SHP77 (cell line): ENCODE results near the gene IL31RA.
"Not testable (repeated sequence)": the region's sequence is repeated elsewhere in the genome, so short reads cannot be mapped to it uniquely, and the experiment has no call there.

Source experiments
- DNase-seq, 2 experiments: peaks; one replicate each; lab custom pipeline; 2025; lab: John Stamatoyannopoulos, UW

The IL31RA gene

DNA sequence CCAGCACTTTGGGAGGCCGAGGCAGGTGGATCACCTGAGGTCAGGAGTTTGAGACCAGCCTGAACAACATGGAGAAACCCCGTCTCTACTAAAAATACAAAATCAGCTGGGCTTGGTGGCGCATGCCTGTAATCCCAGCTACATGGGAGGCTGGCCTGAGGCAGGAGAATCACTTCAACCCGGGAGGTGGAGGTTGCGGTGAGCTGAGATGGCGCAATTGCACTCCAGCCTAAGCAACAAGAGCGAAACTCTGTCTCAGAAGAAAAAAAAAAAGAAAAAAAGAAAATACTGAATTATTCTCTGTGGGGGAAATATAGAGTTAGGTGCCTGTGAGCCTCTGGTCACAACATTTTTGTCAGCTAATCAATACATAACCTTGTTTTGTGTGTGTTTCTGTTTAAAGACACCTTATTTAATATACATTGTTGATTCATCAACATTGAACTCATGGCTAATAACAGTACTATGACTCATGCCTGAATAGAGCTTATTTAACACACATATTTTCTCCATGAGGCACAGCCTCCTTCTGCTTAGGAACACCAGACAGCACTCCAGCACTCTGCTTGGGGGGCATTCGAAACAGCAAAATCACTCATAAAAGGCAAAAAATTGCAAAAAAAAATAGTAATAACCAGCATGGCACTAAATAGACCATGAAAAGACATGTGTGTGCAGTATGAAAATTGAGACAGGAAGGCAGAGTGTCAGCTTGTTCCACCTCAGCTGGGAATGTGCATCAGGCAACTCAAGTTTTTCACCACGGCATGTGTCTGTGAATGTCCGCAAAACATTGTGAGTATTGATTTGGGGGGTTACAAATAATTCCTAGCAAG is at the start of gene IL31RA:
TSS of gene IL31RA (plus strand) at position 519 of the 836 bp plus-strand sequence. CDS start at position 733, 214 bp downstream.
- DNase-seq, result no peak

DNA sequence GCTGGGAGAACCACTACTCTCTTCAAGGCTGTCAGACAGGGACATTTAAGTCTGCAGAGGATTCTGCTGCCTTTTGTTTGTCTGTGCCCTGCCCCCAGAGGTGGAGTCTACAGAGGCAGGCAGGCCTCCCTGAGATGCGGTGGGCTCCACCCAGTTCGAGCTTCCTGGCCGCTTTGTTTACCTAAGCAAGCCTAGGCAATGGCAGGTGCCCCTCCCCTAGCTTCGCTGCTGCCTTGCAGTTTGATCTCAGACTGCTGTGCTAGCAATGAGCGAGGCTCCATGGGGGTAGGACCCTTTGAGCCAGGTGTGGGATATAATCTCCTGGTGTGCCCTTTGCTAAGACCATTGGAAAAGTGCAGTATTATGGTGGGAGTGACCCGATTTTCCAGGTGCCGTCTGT is 42.3 kb upstream of the IL31RA start:
- peak; percentile 12 to 13 for DNase-seq

DNA sequence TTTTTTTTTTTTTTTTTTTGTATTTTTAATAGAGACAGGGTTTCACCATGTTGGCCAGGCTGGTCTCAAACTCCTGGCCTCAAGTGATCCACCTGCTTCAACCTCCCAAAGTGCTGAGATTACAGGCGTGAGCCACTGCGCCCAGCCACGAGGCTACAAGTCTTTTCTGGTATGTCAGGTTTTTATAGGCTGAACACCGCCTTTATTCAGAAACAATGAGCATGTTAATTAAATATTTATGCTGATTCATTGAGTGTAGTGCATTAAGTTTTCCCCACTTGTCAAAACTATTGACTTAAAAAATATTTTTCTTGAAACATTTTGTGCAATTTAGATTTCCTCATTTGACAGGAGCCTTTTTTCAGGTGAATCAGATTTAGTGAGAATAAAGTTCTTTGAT is 35.2 kb upstream of the IL31RA start:
- DNase-seq, result not testable (repeated sequence)

DNA sequence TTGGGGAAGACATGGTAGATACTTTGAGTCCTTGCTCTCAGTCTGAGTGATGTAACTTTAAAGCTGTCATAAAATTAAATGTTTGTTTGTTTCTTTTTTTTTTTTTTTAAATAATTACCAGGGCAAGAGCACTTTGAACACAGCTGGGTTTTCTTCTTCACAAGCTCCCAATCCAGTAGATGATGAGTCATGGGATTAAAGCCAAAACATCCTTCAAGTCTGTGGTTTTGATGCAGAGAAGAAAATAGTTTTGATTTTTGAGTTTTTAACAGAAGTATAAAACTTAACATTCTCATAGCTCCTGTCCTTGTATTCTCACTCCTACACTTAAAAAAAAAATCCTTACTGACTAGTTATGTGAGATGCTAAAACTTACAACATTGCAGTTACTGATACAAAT is 34.8 kb upstream of the IL31RA start:
- no peak for DNase-seq

DNA sequence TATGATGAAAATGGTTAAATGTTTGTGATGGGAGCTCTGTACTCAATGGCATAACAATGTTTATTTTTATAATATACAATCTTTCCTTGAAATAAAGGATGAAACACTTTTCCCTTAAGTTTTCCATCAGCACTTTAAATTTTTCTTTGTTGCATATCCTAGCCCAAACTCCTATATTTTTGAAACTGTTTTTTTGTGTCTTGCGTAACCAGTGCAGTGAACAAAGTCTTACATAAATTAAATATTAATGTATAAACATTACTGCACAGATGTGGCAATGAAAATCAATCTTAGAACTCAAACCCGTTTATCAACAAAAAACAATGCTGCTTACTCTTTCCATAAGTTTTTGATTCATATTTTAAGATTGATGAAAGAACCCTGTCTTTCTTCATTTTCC is 34.1 kb upstream of the IL31RA start:
- no peak for DNase-seq

DNA sequence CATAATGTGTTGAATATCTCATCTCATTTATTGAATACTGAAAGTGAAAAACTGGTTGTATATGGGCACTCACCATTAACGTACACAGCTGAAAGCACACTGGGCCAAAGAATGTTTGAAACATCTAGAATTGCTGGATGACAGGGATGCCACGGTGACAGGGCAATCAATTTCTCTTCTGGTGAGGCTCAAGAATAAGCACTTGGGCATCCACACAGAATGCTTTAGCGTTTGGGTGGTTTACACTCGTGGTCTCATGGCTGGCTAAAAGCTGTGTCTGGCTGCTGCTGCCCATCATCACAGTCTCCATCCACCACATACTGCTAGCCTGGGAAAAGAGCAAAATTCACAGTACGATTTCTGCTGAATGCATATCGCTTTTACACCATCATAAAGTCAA is 30.7 kb upstream of the IL31RA start:
- DNase-seq, result no peak

DNA sequence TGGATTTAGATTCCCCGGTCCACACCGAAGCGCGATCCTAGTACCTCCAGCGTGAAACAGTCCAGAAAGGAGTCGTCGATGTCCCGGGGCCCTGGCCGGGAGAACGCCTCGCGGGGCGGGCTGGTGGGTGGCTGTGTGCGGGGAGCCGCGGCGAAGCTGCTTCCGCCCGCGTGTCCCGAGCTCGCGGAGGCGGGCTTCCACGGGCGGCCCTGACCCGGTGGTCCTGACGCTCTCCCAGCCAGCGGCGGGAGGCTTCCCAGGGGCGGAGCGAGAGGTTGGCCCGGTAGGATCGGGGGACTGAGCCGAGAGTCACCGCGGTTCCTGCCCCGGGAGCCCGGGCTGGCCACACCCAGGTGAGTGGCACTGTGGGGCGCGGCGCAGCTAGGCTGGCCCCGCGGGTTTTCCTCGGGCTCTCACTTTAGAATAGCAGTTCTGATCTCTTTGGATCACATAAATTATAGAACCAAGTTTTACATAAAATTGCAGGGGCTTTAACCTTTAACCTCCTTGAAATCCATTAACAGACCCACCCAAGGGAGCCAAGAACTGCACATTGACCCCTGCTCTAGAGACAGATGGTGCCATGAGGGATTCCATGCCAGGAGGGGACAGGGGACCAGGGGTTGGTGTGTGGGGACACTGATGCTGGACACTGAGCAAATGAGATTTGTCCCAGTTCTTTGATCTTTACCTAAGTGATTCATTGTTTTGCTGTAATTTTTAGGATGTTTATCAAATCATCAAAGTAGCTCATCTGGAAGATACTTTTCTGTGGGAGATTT is 29.2 kb upstream of the IL31RA start:
- DNase-seq, result no peak

DNA sequence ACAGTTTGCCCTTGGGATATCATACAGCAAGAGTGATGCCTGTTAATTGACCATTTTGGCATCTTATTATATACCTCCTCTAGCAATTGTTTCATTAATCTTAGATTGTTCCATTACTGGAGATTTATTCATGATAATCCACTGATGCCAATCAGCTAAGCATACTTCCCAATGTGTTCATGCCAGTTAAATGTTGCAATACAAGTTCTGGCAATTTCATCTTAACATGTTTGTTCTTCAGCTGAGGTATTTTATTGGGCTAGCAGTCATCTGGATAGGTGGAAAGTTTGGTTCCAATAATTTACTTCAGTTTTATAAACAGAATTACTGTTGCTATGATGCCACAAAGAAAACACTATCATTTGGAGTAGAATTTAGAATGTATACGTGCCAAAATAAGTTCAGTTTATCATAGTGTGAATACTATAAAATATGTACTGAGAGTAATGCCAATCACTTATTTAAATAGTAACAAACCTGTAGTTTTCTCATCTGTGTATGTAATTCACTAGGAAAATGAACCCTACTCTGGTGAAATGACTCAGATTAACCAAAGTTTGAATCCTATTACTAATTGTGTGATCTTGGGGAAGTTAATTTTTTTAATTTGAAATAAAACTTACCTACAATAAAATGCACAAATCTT is 27.9 kb upstream of the IL31RA start:
- no peak for DNase-seq

DNA sequence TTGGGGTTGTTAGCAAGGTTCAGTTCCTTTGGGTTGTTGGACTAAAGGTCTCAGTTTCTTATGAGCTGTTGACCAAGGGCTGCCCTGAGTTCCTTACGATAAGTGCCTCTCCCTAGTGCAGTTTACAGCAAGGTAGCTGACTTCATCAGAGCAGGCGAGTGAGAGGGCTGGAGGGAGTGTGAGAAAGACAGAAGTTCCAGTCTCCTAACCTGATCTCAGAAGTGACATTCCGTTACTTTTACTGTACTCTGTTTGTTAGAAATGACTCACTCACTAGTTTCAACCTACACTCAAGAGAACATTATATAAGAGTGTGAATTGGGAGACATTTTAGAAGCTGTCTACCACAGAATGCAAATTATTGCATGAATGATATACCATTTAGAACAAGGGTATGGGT is 21.2 kb upstream of the IL31RA start:
- no peak for DNase-seq

DNA sequence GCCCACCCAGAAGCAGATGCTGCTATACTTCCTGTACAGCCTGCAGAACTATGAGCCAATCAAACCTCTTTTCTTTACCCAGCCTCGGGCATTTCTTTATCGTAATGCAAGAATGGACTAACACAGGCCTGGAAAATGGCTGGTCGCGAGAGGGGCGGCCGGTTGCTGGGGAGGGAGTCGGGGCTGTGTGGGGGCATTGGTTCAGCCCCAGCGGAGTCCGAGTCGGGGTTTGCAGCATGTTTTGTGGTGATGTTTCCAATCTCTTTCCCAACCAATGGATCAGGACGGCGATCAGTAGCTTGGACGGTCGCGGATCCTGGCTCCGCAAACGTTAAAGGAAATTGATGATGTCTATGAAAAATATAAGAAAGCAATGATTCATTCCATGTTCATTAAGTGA is 18.7 kb upstream of the IL31RA start:
- no peak for DNase-seq

DNA sequence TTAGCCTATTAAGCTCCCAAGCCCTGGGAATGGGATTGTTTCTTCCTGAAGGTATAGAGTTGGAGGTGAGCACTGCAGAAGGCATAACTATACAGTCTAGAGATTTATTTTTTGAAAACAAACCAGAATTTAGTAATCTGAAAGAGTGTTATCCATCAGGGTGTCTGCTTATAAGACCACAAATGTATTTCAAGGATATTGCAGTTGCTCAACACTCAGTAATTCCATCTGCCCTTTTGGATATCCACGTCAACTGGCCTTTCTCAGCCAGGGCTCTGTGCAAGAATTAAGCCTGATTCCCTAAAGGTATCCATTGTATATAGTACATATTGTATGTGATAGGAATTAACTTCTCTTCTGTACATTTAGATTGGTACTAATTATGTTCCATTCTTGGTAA is 15.0 kb upstream of the IL31RA start:
- DNase-seq, result no peak

DNA sequence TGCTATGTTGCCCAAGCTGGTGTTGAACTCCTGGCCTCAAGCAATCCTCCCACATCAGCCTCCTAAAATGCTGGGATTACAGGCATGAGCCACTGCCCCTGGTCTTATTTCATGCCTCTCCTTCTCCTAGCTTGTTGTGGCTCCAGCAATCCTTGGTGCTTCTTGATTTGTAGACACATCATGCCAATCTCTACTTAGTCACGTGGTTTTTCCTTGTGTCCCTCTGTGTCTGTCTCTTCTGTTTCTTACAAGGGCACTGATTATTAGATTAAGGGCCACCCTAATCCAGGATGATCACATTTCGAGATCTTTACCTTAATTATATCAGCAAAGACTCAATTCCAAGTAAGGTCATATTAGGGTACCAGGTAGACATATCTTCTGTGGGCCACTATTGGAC is 9.2 kb upstream of the IL31RA start:
- DNase-seq, result no peak

DNA sequence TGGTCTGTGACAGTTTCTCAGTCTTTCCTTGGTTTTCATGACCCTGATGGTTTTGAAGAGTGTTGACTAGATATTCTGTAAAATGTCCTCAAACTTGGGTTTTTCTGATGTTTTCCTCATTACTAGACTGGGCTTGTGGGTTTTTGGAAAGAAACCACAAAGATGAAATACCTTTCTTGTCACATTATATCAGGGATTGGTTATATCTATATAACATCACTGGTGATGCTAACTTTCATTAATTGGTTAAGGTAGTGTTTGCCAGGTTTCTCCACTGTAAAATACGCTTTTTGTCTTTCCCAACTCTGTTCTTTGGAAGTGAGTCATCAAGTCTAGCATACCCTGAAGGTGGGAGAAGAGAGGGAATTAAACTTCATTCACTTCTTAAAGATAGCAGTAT is 3.3 kb upstream of the IL31RA start:
- DNase-seq, result no peak

DNA sequence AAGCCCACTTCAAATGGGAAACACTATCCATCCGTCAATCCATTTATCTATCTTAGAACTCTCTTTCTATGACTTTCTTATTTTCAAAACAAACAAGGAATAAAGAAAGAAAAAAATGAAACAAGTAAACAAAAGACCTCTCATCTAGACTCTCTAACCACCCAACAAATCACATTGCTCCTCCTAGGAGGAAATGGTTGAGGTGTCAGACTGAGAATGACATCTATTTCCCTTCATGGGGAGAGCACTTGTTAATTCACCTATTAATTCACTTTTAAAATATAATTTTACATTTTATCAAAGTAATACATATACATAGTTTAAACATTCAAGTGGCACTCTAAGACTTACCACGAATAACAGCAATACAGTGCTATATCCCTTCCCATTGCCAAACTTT is 2.4 kb upstream of the IL31RA start:
- DNase-seq, result no peak

DNA sequence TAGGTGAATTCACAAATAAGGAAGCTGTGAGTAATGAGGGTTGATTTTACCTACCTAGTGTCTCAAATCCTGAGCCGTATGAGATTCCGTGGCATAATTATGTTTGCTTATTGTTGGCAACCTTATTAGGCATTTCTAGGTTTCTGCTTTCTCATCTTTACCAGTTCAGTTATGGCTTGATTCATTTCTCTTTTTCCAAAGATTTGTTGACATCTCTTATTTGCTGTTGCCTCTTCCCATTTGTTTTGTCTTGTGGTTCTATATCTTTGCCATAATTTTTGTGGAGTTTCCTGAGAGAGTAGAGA is 470 bp downstream of the IL31RA start:
- no peak for DNase-seq

DNA sequence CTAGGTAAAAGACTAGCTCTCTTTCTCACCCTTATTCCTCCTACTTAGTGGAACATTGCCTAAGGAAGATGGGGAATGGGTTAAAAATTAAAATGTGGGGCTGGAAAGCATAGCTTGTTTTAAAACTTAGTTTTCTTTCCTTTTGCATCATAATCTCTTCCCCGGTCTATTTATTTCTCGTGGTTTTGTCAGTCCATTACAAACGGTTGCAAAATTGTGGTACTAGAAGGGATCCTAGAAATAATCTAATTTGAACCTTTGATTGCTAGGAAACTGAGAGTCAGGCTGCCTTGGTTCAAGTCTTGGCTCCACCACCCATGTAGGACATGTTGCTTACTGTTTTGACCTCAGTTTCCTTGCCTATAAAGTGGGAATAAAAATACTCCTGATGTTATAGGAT is 1.3 kb downstream of the IL31RA start:
- DNase-seq, result no peak

DNA sequence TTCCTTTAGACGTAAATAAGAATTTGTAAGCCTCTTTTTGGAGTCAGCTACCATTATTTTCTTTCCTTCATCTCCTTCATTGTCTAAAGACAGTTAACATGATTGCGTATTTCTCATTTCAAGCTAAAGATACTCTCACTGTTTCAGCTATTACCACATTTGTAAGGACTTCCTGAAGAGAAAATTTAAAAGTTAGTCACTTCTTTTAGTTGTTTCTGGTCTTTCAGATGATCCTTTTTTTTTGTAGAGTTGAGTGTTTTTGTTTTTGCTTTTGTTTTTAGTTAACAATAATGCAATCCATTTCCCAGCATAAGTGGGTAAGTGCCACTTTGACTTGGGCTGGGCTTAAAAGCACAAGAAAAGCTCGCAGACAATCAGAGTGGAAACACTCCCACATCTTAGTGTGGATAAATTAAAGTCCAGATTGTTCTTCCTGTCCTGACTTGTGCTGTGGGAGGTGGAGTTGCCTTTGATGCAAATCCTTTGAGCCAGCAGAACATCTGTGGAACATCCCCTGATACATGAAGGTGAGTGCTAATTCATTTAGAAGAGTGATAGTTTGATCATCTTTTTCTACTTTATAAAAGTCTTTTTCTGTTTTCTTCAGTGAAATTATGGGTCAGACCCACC is 2.0 kb downstream of the IL31RA start:
- DNase-seq, result no peak

DNA sequence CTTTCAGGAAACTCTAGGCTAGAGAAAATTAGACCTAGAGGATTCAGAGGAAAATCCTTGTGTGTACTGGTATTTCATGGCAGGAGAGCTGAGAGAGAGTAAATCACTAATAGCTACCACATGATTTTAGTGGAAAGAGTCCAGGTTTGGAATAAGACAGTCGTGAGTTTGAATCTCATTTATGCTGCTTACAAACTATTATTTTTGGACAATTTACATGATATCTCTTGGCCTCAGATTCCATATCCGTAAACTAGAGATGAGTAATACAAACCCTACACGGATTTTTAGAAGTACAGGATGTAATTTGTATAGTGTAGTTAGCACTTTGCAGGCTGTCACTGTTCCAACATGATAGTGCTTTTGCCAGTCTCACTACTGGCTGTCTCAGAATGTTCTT is 2.7 kb downstream of the IL31RA start:
- DNase-seq, result no peak

DNA sequence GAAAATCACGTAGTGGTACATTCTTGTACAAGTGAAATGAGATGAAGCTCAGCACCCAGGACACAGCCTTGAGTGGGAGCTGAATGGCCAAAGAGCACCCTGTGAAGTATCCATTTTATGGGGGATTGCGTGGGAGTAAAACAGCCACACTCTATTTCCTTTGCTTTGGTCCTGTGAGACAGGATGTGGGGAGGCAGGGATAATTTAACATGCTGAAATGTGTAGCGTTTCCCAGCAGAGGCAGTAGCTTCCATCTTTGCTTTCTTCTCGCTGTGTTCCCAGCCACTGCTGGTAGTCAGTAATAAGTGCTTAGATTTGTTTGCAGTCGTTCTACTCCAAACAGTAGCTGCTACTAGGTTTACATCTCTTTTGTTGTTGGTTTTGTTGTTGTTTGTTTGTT is 4.4 kb downstream of the IL31RA start:
- DNase-seq, result no peak

DNA sequence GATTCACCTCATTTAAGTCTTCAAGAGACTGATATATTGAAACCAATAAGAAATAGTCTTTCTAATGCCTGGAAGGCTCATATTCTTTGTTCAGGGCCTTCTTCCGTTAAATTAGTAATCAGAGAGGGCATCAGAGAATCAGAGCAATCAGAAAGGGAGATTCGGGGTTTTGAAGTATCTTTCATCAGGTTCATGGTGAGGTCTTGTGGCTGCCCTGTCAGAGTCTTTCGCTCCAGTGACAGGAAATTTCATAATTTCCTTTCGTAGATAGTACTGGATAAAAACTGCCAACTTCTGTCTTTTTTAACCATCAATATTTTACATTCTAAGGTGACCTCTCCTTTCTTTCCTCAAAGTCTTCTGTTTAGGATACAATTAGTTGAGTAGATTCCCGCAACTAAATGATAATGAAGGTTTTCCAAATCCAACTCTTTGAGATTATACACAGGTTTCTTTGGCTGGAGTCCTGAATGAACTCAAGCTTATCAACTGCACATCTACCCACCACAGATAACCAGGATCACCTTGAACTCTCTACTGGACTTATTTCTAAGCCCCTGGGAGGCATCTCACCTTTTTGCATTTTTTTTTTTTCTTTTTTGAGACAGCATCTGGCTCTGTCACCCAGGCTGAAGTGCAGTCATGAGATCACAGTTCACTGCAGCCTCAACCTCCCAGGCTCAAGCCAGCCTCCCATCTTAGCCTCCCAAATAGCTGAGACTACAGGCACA is 5.5 kb downstream of the IL31RA start:
- no peak for DNase-seq

DNA sequence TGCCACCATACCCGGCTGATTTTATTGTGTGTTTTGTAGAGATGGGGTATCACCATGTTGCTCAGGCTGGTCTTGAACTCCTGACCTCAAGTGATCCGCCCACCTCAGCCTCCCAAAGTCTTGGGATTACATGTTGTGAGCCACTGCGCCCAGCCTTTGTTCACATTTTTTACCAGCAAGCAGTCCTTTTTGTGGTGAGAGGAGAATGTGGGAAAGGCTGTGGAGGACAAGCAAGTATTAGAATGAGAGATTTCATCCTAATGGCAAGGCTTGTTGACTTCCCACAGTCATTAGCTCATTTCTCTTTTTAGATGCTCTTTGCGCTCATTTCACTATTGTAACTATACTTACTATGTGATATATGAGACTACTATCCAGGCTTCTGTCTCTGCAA is 6.1 kb downstream of the IL31RA start:
- no peak for DNase-seq

DNA sequence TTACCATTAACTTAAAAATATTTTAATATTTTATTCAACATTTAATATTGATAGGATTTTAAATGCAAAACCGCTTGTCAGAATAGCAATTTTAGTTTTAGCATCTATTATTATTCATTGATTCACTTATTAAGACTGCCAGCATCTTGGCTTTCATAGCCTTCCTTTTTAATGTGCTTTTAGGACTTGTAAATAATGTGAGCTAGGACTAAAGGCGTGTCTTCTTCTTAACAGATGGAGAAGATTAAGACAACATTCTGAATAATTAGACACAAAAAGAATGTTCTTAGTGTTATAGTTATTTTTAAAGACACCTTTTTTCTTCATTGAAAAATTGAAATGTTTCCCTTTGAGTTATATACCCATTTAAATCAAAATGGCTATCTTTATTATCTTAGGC is 6.9 kb downstream of the IL31RA start:
- no peak for DNase-seq
